Measurements from ENCODE around the gene CEP164. TPM values are rescaled to one million over a fixed set of nuclear protein-coding genes. Genes with fewer than 3 reads are reported as not detected.
A peak's percentile ranks its signal among the peaks of the same experiment; 100 is the strongest.

CEP164 gene
- total and polyA plus RNA-seq, 10 of the 15 experiments (the other 5 are each of a cell fraction or from before 2014, with no cell fraction given), result 4.2 to 31.2 (median 20.2) TPM

DNA sequence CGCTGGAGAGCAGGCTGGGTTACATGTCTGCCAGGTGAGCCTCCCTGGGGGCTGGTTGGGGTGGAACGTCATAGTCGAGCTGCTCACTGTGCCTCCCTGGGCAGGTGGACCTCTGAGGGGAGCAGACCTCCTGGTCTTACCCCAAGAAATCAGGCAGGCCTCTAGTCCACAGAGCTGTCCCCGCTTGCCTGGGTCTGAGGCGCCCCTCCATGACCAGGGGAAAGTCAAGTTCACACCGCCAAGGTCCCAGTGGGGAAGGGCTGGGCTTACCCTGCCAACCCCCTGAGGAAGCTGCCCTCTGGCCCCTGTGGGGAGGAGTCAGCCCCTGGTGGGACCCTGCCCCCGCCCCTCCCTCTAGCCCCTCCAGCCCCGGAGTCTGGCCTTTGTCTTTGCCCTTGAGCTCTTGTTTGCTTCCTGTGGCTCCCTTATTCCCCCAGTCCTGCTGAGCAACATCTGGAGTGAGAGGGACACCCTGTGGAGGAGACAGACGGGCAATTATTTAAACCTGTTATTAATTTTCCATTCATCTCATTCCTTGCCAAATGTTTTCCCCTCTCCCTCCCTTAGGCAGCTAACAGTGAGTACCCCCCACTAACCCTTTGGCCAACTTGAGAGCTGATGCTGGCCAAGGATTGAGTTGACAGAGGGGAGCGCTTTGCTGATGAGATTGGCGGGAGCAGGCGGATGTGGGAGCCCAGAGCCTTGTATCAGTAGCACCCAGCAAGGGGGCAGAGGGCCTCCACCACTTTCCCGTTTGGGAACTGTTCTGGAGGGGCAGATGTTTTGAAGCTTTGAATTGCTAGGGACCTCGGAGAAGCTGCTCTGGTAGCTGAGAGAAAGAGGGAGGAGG, 83.4 kb downstream of the CEP164 start:
- ChIA-PET CTCF (interaction anchor here (0.6 to 1.0 kb wide), 3 partner anchors 13 to 205 kb away, joined by 3 to 4 read pairs (median 3); no protein-coding TSS in a partner anchor), RAD21 (ENCODE audit: unreplicated experiment) (no interaction called here), SMC1A (ENCODE audit: uncharacterized antibody, unreplicated experiment) (no interaction called here), POLR2A (no interaction called here)
- no peaks in the 10 kb centered on the region for H4K20me1 ChIP-seq (ENCODE audit: control insufficient read depth, insufficient read depth)
- no peak for FAIRE-seq
- no peak for DNase-seq (ENCODE audit: low read depth, low spot score)
- no peak for ATAC-seq
- H3K36me3 ChIP-seq (ENCODE audit: control insufficient read depth in 2 of 2, insufficient read depth in 2 of 2, low read length in 1 of 2), result peaks cover 0 to 5% of the 10 kb centered on the region in 2 experiments; a peak in 2 of 4 replicates
- 87% methylated on average over 14 of the region's 14 CpGs for WGBS (ENCODE audit: insufficient coverage, insufficient replicate concordance, low lambda C conversion rate, missing lambda C conversion rate)
- H3K27ac ChIP-seq (ENCODE audit: control insufficient read depth, insufficient read depth), result no peak overlapping the region
- H3K4me3 ChIP-seq, result no peak overlapping the region
- H3K27me3 ChIP-seq (replicated peaks in 1 of 2; ENCODE audit: control insufficient read depth in 2 of 2, insufficient read depth in 2 of 2, low read length in 1 of 2), result no peaks in the 10 kb centered on the region
- H3K9ac ChIP-seq (ENCODE audit: control insufficient read depth, insufficient read depth, low read length), result no peak overlapping the region
- H2AFZ ChIP-seq (ENCODE audit: control insufficient read depth, low read depth, low read length), result no peak overlapping the region
- TF ChIP-seq RAD21 (IDR thresholded peaks at IDR 0.05; ENCODE audit: insufficient read depth, low read depth, low read length) (0 out of 2 replicates have a peak, but pooled peaks have one; percentile 3), IKZF2 (IDR thresholded peaks at IDR 0.05) (no peak)
- TF ChIP-seq, protein P1, sequence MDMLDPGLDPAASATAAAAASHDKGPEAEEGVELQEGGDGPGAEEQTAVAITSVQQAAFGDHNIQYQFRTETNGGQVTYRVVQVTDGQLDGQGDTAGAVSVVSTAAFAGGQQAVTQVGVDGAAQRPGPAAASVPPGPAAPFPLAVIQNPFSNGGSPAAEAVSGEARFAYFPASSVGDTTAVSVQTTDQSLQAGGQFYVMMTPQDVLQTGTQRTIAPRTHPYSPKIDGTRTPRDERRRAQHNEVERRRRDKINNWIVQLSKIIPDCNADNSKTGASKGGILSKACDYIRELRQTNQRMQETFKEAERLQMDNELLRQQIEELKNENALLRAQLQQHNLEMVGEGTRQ (IDR thresholded peaks at IDR 0.05; ENCODE audit: borderline replicate concordance, low read depth, low read length), result no peak
- TF ChIP-seq, protein P2, sequence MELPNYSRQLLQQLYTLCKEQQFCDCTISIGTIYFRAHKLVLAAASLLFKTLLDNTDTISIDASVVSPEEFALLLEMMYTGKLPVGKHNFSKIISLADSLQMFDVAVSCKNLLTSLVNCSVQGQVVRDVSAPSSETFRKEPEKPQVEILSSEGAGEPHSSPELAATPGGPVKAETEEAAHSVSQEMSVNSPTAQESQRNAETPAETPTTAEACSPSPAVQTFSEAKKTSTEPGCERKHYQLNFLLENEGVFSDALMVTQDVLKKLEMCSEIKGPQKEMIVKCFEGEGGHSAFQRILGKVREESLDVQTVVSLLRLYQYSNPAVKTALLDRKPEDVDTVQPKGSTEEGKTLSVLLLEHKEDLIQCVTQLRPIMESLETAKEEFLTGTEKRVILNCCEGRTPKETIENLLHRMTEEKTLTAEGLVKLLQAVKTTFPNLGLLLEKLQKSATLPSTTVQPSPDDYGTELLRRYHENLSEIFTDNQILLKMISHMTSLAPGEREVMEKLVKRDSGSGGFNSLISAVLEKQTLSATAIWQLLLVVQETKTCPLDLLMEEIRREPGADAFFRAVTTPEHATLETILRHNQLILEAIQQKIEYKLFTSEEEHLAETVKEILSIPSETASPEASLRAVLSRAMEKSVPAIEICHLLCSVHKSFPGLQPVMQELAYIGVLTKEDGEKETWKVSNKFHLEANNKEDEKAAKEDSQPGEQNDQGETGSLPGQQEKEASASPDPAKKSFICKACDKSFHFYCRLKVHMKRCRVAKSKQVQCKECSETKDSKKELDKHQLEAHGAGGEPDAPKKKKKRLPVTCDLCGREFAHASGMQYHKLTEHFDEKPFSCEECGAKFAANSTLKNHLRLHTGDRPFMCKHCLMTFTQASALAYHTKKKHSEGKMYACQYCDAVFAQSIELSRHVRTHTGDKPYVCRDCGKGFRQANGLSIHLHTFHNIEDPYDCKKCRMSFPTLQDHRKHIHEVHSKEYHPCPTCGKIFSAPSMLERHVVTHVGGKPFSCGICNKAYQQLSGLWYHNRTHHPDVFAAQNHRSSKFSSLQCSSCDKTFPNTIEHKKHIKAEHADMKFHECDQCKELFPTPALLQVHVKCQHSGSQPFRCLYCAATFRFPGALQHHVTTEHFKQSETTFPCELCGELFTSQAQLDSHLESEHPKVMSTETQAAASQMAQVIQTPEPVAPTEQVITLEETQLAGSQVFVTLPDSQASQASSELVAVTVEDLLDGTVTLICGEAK (IDR thresholded peaks at IDR 0.05; ENCODE audit: borderline replicate concordance), result no peak
- BruUV-seq (replicated peaks), result no TSS peak
- H3K4me1 ChIP-seq (ENCODE audit: control insufficient read depth, insufficient read depth, low read length), result peaks cover 4% of the 10 kb centered on the region; the same call in 1 of the 2 replicates
- peaks cover under 1% of the 10 kb centered on the region; the same call in 1 of the 3 replicates for H3K9me3 ChIP-seq (replicated peaks; ENCODE audit: control insufficient read depth, insufficient read depth, low read length)
- in situ Hi-C loops (cut with MboI) (no loop called here), intact Hi-C loops (cut with micrococcal nuclease; ENCODE audit: unreplicated experiment) (no loop called here)
- no peaks in the 10 kb centered on the region for H3K79me2 ChIP-seq (ENCODE audit: control insufficient read depth, insufficient read depth, low read length)
- H3K4me2 ChIP-seq (ENCODE audit: control insufficient read depth, insufficient read depth), result no peak overlapping the region

Data from GM12878 (cell line).